ENCODE measurements around the gene MYO5B.

DNA sequence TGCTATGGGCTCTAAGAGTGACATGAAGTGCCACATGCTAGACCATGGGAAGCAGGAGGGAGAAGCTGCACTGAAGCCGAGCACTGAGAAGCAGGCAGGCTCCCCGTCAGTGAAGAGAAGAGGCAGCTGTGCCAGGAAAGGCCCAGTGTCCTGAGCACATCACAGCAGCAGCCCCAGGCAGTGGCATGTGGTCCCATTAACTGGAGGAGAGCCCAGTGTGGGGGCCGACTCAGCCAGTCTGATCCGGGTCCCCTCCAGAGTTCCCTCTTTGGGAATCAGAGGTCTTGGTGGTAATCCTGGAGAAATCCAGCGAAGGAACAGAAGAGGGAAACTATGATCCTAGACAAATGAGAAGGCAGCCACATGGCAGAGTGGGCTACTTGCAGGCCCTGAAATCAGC, 284.9 kb downstream of the MYO5B start:
- TF ChIP-seq, protein P1, sequence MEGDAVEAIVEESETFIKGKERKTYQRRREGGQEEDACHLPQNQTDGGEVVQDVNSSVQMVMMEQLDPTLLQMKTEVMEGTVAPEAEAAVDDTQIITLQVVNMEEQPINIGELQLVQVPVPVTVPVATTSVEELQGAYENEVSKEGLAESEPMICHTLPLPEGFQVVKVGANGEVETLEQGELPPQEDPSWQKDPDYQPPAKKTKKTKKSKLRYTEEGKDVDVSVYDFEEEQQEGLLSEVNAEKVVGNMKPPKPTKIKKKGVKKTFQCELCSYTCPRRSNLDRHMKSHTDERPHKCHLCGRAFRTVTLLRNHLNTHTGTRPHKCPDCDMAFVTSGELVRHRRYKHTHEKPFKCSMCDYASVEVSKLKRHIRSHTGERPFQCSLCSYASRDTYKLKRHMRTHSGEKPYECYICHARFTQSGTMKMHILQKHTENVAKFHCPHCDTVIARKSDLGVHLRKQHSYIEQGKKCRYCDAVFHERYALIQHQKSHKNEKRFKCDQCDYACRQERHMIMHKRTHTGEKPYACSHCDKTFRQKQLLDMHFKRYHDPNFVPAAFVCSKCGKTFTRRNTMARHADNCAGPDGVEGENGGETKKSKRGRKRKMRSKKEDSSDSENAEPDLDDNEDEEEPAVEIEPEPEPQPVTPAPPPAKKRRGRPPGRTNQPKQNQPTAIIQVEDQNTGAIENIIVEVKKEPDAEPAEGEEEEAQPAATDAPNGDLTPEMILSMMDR (IDR thresholded peaks at IDR 0.05) = no peak
- TF ChIP-seq POLR2A (IDR thresholded peaks at IDR 0.05) = no peak

All from lower leg skin (tissue), 3 donors.